Large intestine (tissue), 3 donors: ENCODE data around the gene RPTOR. TPM values are rescaled to one million over a fixed set of nuclear protein-coding genes. Genes with fewer than 3 reads are reported as not detected.

Experiments
- DNase-seq, 2 donors: peaks; one replicate each; pipeline versions ENCODE4 v3.0.0 to v3.0.0-alpha.2; 2013
- H3K27ac ChIP-seq: one replicate; pipeline ENCODE4 v1.5.1; 2013; ENCODE audit warnings: low read length
- H3K27me3 ChIP-seq: 2 replicates; pipeline ENCODE4 v1.6.1; 2013; ENCODE audit warnings: low read length; ENCODE audit not compliant: control insufficient read depth, insufficient read depth
- H3K36me3 ChIP-seq: 2 replicates; pipeline ENCODE4 v1.6.1; 2013; ENCODE audit warnings: low read length; ENCODE audit not compliant: control insufficient read depth, insufficient read depth
- H3K4me1 ChIP-seq: one replicate; pipeline ENCODE4 v1.6.1; 2013; ENCODE audit warnings: low read length; ENCODE audit not compliant: control insufficient read depth, insufficient read depth
- H3K4me3 ChIP-seq: one replicate; pipeline ENCODE4 v1.5.1; 2013; ENCODE audit warnings: low read length
- H3K9me3 ChIP-seq: one replicate; pipeline ENCODE4 v1.6.1; 2013; ENCODE audit warnings: mild to moderate bottlenecking, low read depth, low read length, moderate library complexity; ENCODE audit not compliant: control insufficient read depth
- WGBS: methylation state at CpG from one replicate; pipeline ENCODE4 v1.1.5; 2013; ENCODE audit warnings: low lambda C conversion rate; ENCODE audit not compliant: insufficient coverage; 5-methylcytosine and 5-hydroxymethylcytosine counted together
- polyA plus RNA-seq: library from polyadenylated mRNA; unstranded; fragments of 120-200 nt; gene quantifications from one replicate; pipeline ENCODE4 v1.2.1, GENCODE V29; 2013

RPTOR gene
- polyA plus RNA-seq, 1 donor = 16.8 TPM

DNA sequence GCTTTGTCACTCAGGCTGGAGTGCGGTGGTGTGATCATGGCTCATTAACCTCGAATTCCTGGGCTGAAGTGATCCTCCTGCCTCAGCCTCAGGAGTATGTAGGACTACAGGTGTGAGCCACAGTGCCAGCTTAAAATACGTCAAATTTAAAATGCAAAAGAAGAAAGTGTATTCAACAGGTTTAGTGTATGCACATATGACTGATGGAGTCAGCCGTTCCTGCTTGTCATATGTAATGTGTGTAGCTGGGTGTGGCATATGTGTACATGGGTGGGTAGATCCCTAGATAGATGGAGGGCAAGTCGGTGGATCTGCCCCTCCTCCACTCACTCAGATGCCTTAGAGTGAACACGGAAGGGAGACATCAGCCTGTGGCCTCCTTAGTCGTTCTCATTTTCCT, 111.0 kb downstream of the RPTOR start:
- no peak for DNase-seq
- no peak overlapping the region for H3K27ac ChIP-seq
- H3K4me3 ChIP-seq = no peak overlapping the region
- no peaks in the 10 kb centered on the region for H3K36me3 ChIP-seq
- WGBS = 100% methylated on average over 1 of the region's 7 CpGs
- H3K4me1 ChIP-seq = no peaks in the 10 kb centered on the region
- H3K9me3 ChIP-seq = peaks cover 10% of the 10 kb centered on the region
- H3K27me3 ChIP-seq = no peaks in the 10 kb centered on the region

DNA sequence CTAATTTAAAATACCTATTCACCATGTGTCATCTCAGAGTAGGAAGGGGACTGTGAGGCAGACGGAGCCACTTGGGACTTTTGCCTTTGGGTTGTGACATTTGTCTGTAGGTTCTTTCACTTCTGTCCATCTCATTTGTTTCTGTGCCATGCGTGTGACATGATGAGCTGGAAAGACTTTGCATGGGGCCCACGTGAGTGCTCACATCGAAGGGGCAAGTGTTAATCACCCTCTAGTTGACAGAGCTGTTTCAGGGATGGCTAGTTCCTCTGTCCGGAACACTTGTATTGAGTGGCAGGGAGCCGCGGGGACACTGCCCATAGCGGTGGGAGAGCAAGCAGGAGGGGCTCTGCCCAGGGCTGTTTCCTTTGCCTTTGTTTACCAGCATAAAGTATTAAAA, 112.0 kb downstream of the RPTOR start:
- peaks cover 10% of the 10 kb centered on the region for H3K9me3 ChIP-seq
- no peak for DNase-seq
- H3K4me1 ChIP-seq = no peaks in the 10 kb centered on the region
- H3K27ac ChIP-seq = no peak overlapping the region
- H3K4me3 ChIP-seq = no peak overlapping the region
- H3K27me3 ChIP-seq = no peaks in the 10 kb centered on the region
- WGBS = 67% methylated on average over 3 of the region's 8 CpGs
- no peaks in the 10 kb centered on the region for H3K36me3 ChIP-seq

DNA sequence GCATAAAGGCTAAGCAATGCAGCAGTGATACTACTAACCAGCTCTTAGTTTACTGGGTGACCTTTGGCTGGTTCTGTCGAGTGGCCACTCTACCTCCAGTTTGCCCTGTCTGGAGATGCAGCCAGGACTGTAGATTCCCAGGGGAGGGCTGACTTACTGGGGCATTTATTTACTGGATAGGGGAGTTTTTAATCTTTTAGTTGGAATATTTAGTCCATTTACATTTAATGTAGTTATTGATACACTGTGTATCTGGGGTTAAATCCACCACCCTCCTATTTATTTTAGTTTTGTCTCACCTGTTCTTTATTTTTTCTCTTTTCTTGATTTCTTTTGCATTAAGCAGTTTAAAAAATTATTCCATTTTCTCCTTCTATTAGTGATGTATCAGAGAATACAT, 112.9 kb downstream of the RPTOR start:
- Histone ChIP-seq H3K4me1 (no peaks in the 10 kb centered on the region), H3K9me3 (peaks cover 10% of the 10 kb centered on the region), H3K4me3 (no peak overlapping the region), H3K27ac (no peak overlapping the region), H3K27me3 (no peaks in the 10 kb centered on the region), H3K36me3 (no peaks in the 10 kb centered on the region)
- no peak for DNase-seq
- WGBS = no CpG with 5 or more reads among the region's 1 CpG

DNA sequence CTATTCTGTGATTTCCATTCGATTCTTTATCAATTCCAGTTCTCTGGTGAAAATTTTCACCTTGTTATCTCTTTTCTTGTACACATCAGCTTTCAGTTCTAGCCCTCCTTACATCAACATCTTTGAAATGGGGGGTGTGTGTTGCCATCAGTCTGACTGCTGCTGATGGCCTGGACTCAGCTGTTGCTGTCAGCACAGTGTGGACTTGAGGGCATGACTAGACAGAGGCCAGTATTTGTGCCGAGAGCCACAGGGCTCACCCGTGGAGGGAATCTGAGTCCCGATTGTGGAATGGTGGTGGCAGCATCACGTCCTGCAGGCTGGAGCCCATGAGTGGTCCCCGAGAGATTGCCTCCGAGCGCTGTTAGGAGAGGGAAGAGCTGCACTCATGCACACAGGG, 114.2 kb downstream of the RPTOR start:
- Histone ChIP-seq H3K27ac (no peak overlapping the region), H3K36me3 (no peaks in the 10 kb centered on the region), H3K4me3 (no peak overlapping the region), H3K27me3 (no peaks in the 10 kb centered on the region), H3K9me3 (peaks cover 7% of the 10 kb centered on the region), H3K4me1 (no peaks in the 10 kb centered on the region)
- 90% methylated on average over 1 of the region's 8 CpGs for WGBS
- no peak for DNase-seq

DNA sequence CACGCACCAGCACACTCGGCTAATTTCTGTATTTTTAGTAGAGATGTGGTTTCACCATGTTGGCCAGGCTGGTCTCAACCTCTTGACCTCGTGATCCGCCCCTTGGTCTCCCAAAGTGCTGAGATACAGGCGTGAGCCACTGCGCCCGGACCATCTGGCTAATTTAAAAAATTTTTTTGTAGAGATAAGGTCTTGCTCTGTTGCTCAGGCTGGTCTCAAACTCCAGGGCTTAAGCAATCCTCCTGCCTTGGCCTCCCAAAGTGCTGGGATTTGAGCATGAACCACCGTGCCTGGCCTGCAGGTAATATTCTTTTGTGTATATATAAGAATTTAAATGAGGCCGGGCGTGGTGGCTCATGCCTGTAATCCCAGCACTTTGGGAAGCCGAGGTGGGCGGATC, 115.0 kb downstream of the RPTOR start:
- no peaks in the 10 kb centered on the region for H3K36me3 ChIP-seq
- no CpG with 5 or more reads among the region's 12 CpGs for WGBS
- H3K27ac ChIP-seq = no peak overlapping the region
- DNase-seq = no peak
- peaks cover 6% of the 10 kb centered on the region for H3K4me1 ChIP-seq
- no peaks in the 10 kb centered on the region for H3K27me3 ChIP-seq
- H3K4me3 ChIP-seq = no peak overlapping the region
- no peaks in the 10 kb centered on the region for H3K9me3 ChIP-seq

DNA sequence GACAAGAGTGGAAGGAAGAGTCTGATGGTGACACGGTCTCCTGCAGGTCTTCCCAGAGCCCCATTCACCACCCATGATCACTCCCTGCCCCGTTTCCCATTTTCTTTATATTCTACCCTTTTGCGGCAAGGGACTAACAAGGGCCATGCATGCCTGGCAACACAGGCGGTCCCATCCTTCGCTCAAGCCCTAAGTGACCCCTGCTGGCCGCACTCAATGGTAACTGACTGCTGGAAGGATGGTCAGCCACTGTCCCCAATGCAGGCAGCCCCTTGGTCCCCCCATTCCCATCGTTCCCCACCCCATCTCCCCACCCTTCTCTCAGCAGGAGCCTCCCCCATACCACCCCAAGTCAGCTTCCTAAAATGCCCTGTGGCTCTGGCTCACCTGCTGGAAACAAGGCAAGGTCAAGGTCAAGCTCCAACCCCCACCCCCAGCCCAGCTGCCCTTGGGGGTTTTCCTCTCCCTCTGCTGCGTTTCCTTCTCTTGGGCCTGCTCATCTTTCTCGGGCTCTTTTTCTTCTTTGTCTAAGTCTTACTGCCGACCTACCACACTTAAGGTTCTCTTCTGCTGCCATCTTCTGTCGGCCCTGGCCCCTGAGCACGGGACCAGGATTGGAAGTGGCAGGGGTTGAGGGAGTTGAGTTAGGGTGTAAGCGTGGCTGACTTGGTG, 116.0 kb downstream of the RPTOR start:
- Histone ChIP-seq H3K4me3 (no peak overlapping the region), H3K36me3 (no peaks in the 10 kb centered on the region), H3K27me3 (no peaks in the 10 kb centered on the region), H3K27ac (no peak overlapping the region), H3K9me3 (no peaks in the 10 kb centered on the region), H3K4me1 (peaks cover 6% of the 10 kb centered on the region)
- DNase-seq = no peak
- 92% methylated on average over 2 of the region's 13 CpGs for WGBS

DNA sequence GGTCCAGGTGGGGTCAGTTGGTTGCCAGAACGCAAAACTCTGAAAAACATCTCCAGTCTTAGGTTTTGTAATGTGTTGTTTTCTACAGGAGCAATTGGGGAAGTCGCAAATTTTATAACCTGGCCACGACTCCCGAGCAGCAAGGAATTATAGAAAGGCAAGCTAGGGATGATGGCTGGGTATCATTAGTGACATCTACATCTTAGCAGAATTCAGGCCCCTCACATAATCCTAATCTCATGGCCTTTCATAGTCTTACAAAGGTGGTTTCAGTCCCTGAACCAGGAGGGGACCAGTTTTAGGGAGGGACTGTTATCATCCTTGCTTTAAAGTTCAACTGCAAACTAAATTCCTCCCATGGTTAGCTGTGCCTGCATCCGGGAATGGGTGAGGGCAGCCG, 117.9 kb downstream of the RPTOR start:
- no CpG with 5 or more reads among the region's 6 CpGs for WGBS
- Histone ChIP-seq H3K9me3 (no peaks in the 10 kb centered on the region), H3K4me3 (no peak overlapping the region), H3K4me1 (peaks cover 6% of the 10 kb centered on the region), H3K27ac (no peak overlapping the region), H3K27me3 (no peaks in the 10 kb centered on the region), H3K36me3 (no peaks in the 10 kb centered on the region)
- no peak for DNase-seq

DNA sequence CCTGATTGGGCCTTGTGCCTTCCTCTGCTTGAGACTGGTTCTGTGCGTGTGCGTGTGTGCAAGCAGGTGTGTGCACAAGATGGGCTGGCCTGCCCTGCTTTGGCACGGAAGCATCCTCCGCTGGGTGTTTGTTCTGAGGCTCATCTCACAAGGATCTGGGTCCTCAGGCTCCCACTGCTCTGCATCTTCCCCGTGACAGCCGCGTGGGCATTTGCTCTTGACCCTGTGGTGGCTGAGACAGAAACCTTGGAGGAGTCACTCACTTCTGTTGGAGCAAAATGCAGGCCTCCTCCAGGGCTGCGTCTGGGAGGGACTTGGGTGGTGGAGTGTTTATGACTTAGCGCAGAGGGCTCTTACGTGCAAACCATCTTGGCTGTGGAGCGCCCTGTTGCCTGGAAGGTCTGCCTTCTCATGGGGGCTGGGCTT, 119.2 kb downstream of the RPTOR start:
- peak in 1 of 2 donors; percentile 25 for DNase-seq
- no peak overlapping the region for H3K4me3 ChIP-seq
- no peaks in the 10 kb centered on the region for H3K36me3 ChIP-seq
- no peaks in the 10 kb centered on the region for H3K9me3 ChIP-seq
- H3K4me1 ChIP-seq = peaks cover 10% of the 10 kb centered on the region
- no peaks in the 10 kb centered on the region for H3K27me3 ChIP-seq
- H3K27ac ChIP-seq = no peak overlapping the region
- WGBS = no CpG with 5 or more reads among the region's 11 CpGs

DNA sequence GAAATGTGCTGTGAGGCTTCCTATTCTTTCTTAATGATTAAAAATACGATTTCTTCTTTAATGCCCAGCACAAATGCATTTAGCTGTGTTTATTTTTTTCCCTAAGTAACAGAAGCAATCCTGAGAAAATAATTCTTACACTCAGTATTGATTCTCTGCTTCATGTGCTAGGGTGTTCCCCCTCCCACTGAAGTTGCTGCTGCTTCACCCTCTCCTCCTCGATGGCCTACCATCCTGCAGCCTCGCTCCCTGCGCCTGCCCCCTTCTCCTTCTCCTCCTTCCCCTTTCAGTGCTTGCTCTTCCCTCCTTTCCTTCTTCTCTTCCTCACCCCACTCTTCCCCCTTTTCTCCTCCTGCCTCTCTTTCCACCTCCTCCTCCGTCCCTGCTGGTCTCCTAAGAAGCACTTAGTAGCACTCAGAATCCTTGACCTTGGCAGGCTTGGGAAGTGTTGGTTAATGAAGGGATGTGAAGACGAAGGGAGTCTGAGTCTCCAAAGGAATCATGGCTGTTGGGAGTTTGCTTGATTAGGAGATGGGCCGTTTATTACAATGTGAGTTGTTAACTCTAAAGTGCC, 119.7 kb downstream of the RPTOR start:
- H3K27me3 ChIP-seq = no peaks in the 10 kb centered on the region
- peak overlapping the region; percentile 27 for H3K27ac ChIP-seq
- H3K4me3 ChIP-seq = no peak overlapping the region
- WGBS = 63% methylated on average over 4 of the region's 7 CpGs
- no peak for DNase-seq
- H3K4me1 ChIP-seq = peaks cover 10% of the 10 kb centered on the region
- H3K36me3 ChIP-seq = no peaks in the 10 kb centered on the region
- no peaks in the 10 kb centered on the region for H3K9me3 ChIP-seq

DNA sequence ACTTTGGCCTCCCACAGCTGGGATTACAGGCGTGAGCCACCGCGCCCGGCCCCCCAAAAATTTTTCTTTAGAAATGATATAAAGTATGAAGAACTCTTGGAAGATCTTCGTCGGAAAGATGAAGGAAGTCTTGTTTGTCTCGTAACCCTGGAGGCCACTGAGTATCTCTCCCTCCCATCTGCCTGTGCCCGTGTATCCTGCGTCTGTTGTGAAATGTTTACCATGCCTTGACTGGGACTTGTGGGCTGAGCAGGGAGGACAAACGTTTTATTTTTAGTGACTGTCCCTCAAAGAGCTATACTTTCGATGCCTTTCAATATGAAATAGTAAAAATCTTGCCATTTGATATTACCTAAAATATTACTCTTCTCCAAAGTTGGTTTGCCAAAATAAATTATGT, 121.2 kb downstream of the RPTOR start:
- 52% methylated on average over 2 of the region's 11 CpGs for WGBS
- Histone ChIP-seq H3K27ac (no peak overlapping the region), H3K27me3 (no peaks in the 10 kb centered on the region), H3K4me1 (peaks cover 10% of the 10 kb centered on the region), H3K36me3 (no peaks in the 10 kb centered on the region), H3K9me3 (no peaks in the 10 kb centered on the region), H3K4me3 (no peak overlapping the region)
- DNase-seq = no peak

DNA sequence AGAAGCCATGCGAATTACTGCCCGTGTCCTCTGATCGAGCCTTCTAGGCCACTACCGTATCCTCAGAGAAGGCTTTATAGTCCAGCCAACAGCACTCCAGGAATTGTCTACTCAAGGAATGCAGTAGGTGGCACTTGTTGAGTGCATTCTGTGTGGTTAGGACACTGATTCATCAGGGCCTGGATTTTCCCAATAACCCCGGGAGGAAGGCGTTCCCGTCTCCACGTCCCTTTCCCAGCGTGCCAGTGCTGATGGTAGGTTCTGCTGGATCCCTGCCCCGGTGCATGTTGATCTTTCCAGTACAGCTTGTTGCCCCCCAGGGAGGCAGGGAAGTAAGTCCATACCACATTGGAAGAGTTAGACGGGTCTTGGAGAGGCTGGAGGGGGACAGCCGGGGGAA, 122.2 kb downstream of the RPTOR start:
- no peak for DNase-seq
- WGBS = 100% methylated on average over 2 of the region's 12 CpGs
- no peak overlapping the region for H3K4me3 ChIP-seq
- H3K27me3 ChIP-seq = no peaks in the 10 kb centered on the region
- no peaks in the 10 kb centered on the region for H3K9me3 ChIP-seq
- no peak overlapping the region for H3K27ac ChIP-seq
- no peaks in the 10 kb centered on the region for H3K36me3 ChIP-seq
- peaks cover 10% of the 10 kb centered on the region for H3K4me1 ChIP-seq
